ENCODE results near the gene ACOT11.

GRCh38 chr1:54556110-54556509 lies 8.1 kb downstream of the ACOT11 start:
- TF ChIP-seq TAF1 (IDR thresholded peaks at IDR 0.05; ENCODE audit: borderline replicate concordance, insufficient read depth, low read length) (no peak), SIN3A (IDR thresholded peaks at IDR 0.05; ENCODE audit: borderline replicate concordance, insufficient read depth, low read length) (no peak), REST (IDR thresholded peaks at IDR 0.05; ENCODE audit: insufficient read depth in 1 of 2, low read depth in 2 of 2, low read length in 2 of 2) (no peak), POLR2AphosphoS5 (IDR thresholded peaks at IDR 0.05; ENCODE audit: low read depth, low read length) (no peak)

Measured in PFSK-1 (cell line).